Measurements from ENCODE around the gene AMPH.

AMPH gene

DNA sequence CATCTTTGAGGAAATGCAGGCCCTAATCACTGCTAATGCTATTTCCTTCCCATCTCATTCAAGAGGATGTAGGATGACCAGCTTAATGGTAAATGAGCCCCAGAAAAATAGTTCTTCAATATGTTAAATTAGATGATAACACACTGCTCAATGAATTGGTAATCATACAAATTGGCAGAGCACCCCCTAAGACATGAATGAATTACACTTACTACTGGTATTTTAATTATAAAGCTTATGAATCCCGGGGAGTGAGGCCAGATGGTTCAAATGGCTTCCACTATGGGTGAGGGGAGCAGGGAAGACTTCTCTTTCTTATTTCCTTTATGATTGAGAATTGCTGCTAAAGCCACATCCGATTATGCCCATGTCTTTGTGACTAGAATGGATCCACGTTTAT lies 198.5 kb downstream of the AMPH start:
- TF ChIP-seq POLR2AphosphoS5 (IDR thresholded peaks at IDR 0.05; ENCODE audit: low read depth, low read length) (no peak), TAF1 (IDR thresholded peaks at IDR 0.05; ENCODE audit: borderline replicate concordance, insufficient read depth, low read length) (no peak), FOXP2 (optimal IDR thresholded peaks at IDR 0.05; ENCODE audit: borderline replicate concordance, extremely low read depth, extremely low read length, insufficient read depth) (no peak)

GRCh38 chr7:38432080-38432479 lies 199.1 kb downstream of the AMPH start:
- TF ChIP-seq, protein P1, sequence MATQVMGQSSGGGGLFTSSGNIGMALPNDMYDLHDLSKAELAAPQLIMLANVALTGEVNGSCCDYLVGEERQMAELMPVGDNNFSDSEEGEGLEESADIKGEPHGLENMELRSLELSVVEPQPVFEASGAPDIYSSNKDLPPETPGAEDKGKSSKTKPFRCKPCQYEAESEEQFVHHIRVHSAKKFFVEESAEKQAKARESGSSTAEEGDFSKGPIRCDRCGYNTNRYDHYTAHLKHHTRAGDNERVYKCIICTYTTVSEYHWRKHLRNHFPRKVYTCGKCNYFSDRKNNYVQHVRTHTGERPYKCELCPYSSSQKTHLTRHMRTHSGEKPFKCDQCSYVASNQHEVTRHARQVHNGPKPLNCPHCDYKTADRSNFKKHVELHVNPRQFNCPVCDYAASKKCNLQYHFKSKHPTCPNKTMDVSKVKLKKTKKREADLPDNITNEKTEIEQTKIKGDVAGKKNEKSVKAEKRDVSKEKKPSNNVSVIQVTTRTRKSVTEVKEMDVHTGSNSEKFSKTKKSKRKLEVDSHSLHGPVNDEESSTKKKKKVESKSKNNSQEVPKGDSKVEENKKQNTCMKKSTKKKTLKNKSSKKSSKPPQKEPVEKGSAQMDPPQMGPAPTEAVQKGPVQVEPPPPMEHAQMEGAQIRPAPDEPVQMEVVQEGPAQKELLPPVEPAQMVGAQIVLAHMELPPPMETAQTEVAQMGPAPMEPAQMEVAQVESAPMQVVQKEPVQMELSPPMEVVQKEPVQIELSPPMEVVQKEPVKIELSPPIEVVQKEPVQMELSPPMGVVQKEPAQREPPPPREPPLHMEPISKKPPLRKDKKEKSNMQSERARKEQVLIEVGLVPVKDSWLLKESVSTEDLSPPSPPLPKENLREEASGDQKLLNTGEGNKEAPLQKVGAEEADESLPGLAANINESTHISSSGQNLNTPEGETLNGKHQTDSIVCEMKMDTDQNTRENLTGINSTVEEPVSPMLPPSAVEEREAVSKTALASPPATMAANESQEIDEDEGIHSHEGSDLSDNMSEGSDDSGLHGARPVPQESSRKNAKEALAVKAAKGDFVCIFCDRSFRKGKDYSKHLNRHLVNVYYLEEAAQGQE (IDR thresholded peaks at IDR 0.05; ENCODE audit: insufficient read depth in 1 of 2, low read depth in 2 of 2, low read length in 2 of 2): no peak
- no peak for TF ChIP-seq FOXP2 (optimal IDR thresholded peaks at IDR 0.05; ENCODE audit: borderline replicate concordance, extremely low read depth, extremely low read length, insufficient read depth)
- no peak for TF ChIP-seq TAF1 (IDR thresholded peaks at IDR 0.05; ENCODE audit: borderline replicate concordance, insufficient read depth, low read length)
- no peak for TF ChIP-seq SIN3A (IDR thresholded peaks at IDR 0.05; ENCODE audit: borderline replicate concordance, insufficient read depth, low read length)
- no peak for TF ChIP-seq POLR2AphosphoS5 (IDR thresholded peaks at IDR 0.05; ENCODE audit: low read depth, low read length)

DNA sequence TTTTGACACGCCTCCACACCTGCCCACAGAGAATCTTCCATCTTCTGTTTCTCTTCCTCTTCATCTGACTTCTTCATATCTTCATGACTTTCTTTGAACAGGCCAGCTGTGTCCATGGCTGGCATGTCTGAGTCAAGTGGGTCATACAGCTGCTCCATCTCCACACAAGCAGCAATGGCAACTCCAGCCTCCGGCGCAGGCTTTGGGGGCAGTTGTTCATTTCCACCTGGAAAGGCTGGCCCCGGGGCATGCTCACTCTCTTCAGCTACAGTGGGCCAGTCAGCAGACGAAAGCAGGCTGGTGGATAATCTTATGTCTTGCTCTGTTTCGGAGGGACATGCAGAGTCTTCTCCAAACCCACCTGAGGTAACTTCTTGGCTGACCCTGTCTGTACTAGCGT lies 202.1 kb downstream of the AMPH start:
- TF ChIP-seq, protein P1 (IDR thresholded peaks at IDR 0.05; ENCODE audit: insufficient read depth in 1 of 2, low read depth in 2 of 2, low read length in 2 of 2): no peak
- TF ChIP-seq FOXP2 (optimal IDR thresholded peaks at IDR 0.05; ENCODE audit: borderline replicate concordance, extremely low read depth, extremely low read length, insufficient read depth) (no peak), TAF1 (IDR thresholded peaks at IDR 0.05; ENCODE audit: borderline replicate concordance, insufficient read depth, low read length) (no peak), SIN3A (IDR thresholded peaks at IDR 0.05; ENCODE audit: borderline replicate concordance, insufficient read depth, low read length) (no peak), POLR2AphosphoS5 (IDR thresholded peaks at IDR 0.05; ENCODE audit: low read depth, low read length) (no peak)

GRCh38 chr7:38428041-38428440 lies 203.1 kb downstream of the AMPH start:
- TF ChIP-seq, protein P1 (IDR thresholded peaks at IDR 0.05; ENCODE audit: insufficient read depth in 1 of 2, low read depth in 2 of 2, low read length in 2 of 2): no peak
- TF ChIP-seq TAF1 (IDR thresholded peaks at IDR 0.05; ENCODE audit: borderline replicate concordance, insufficient read depth, low read length) (no peak), FOXP2 (optimal IDR thresholded peaks at IDR 0.05; ENCODE audit: borderline replicate concordance, extremely low read depth, extremely low read length, insufficient read depth) (no peak), POLR2AphosphoS5 (IDR thresholded peaks at IDR 0.05; ENCODE audit: low read depth, low read length) (no peak), SIN3A (IDR thresholded peaks at IDR 0.05; ENCODE audit: borderline replicate concordance, insufficient read depth, low read length) (no peak)

GRCh38 chr7:38427279-38427955 lies 203.8 kb downstream of the AMPH start:
- TF ChIP-seq POLR2AphosphoS5 (IDR thresholded peaks at IDR 0.05; ENCODE audit: low read depth, low read length) (no peak), SIN3A (IDR thresholded peaks at IDR 0.05; ENCODE audit: borderline replicate concordance, insufficient read depth, low read length) (no peak), FOXP2 (optimal IDR thresholded peaks at IDR 0.05; ENCODE audit: borderline replicate concordance, extremely low read depth, extremely low read length, insufficient read depth) (no peak), TAF1 (IDR thresholded peaks at IDR 0.05; ENCODE audit: borderline replicate concordance, insufficient read depth, low read length) (no peak)
- TF ChIP-seq, protein P1 (IDR thresholded peaks at IDR 0.05; ENCODE audit: insufficient read depth in 1 of 2, low read depth in 2 of 2, low read length in 2 of 2): no peak

Measured in PFSK-1 (cell line).